ENCODE results near the gene SERAC1.

GRCh38 chr6:158109748-158110147 lies 58.3 kb downstream of the SERAC1 start:
- TF ChIP-seq, protein P1, sequence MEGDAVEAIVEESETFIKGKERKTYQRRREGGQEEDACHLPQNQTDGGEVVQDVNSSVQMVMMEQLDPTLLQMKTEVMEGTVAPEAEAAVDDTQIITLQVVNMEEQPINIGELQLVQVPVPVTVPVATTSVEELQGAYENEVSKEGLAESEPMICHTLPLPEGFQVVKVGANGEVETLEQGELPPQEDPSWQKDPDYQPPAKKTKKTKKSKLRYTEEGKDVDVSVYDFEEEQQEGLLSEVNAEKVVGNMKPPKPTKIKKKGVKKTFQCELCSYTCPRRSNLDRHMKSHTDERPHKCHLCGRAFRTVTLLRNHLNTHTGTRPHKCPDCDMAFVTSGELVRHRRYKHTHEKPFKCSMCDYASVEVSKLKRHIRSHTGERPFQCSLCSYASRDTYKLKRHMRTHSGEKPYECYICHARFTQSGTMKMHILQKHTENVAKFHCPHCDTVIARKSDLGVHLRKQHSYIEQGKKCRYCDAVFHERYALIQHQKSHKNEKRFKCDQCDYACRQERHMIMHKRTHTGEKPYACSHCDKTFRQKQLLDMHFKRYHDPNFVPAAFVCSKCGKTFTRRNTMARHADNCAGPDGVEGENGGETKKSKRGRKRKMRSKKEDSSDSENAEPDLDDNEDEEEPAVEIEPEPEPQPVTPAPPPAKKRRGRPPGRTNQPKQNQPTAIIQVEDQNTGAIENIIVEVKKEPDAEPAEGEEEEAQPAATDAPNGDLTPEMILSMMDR (conservative IDR thresholded peaks at IDR 0.05): no peak
- no peak for TF ChIP-seq ZFX (IDR thresholded peaks at IDR 0.05)
